HG02870 (cell line): ENCODE measurements around the gene SMAD7.

ENCODE experiments used
- ATAC-seq: cut with Tn5 transposase; IDR thresholded peaks from one replicate; pipeline ENCODE4 v1.9.1; 2021; ENCODE audit warnings: mild to moderate bottlenecking, moderate library complexity; ENCODE audit not compliant: unreplicated experiment

The SMAD7 gene

GRCh38 chr18:48950536-48951447, at the start of gene SMAD7:
Gene SMAD7, minus strand, starts transcription at chr18:48950965. Its CDS starts 541 bp downstream, at chr18:48950424.
- no peak for ATAC-seq

GRCh38 chr18:48999569-48999968, 48.8 kb upstream of the SMAD7 start:
- ATAC-seq: no peak

GRCh38 chr18:48997985-48998831, 47.4 kb upstream of the SMAD7 start:
- no peak for ATAC-seq

- no peak for ATAC-seq
Measured at GRCh38 chr18:48997681-48997984, 46.9 kb upstream of the SMAD7 start.

GRCh38 chr18:48996901-48997463, 46.2 kb upstream of the SMAD7 start:
- no peak for ATAC-seq

- ATAC-seq: no peak
Measured at GRCh38 chr18:48996041-48996440, 45.3 kb upstream of the SMAD7 start.

- no peak for ATAC-seq
Measured at GRCh38 chr18:48994926-48995835, 44.4 kb upstream of the SMAD7 start.

- ATAC-seq: no peak
Measured at GRCh38 chr18:48994044-48994651, 43.4 kb upstream of the SMAD7 start.

GRCh38 chr18:48993586-48993985, 42.8 kb upstream of the SMAD7 start:
- ATAC-seq: no peak

GRCh38 chr18:48992791-48993555, 42.2 kb upstream of the SMAD7 start:
- ATAC-seq: no peak

GRCh38 chr18:48992133-48992532, 41.4 kb upstream of the SMAD7 start:
- no peak for ATAC-seq

GRCh38 chr18:48991676-48992075, 40.9 kb upstream of the SMAD7 start:
- ATAC-seq: no peak

GRCh38 chr18:48991319-48991660, 40.5 kb upstream of the SMAD7 start:
- ATAC-seq: no peak

GRCh38 chr18:48990481-48991318, 39.9 kb upstream of the SMAD7 start:
- no peak for ATAC-seq

GRCh38 chr18:48989304-48990303, 38.8 kb upstream of the SMAD7 start:
- no peak for ATAC-seq

GRCh38 chr18:48988508-48989303, 37.9 kb upstream of the SMAD7 start:
- ATAC-seq: no peak

- ATAC-seq: no peak
Measured at GRCh38 chr18:48987821-48988220, 37.1 kb upstream of the SMAD7 start.
